Thyroid gland (tissue), 4 donors: ENCODE results near the gene EML1.

Experiments
- CTCF ChIP-seq, 6 experiments: fragments of 200-600 bp in 3 of 6; fragments of 450-650 bp in 3 of 6; sonication (generic) in 3 of 6; IDR thresholded peaks; one replicate each; pipeline ENCODE4 v1.5.1; 2016 to 2019; ENCODE audit warnings: antibody characterized with exemption in 6 of 6, mild to moderate bottlenecking in 2 of 6, inconsistent platforms in 1 of 6, moderate library complexity in 1 of 6
- POLR2A ChIP-seq, 2 donors: fragments of 450-650 bp; IDR thresholded peaks; one replicate each; pipeline ENCODE4 v1.6.1; 2017; ENCODE audit warnings: antibody characterized with exemption in 2 of 2, mild to moderate bottlenecking in 2 of 2, moderate library complexity in 1 of 2

GRCh38 chr14:99983251-99984015 lies 190.2 kb downstream of the EML1 start:
- TF ChIP-seq CTCF (IDR thresholded peaks at IDR 0.05): no peak
- TF ChIP-seq POLR2A (IDR thresholded peaks at IDR 0.05): no peak
